Sigmoid colon (tissue), 7 donors: Measurements from ENCODE around the gene IL17C. TPM values are rescaled to one million over a fixed set of nuclear protein-coding genes. Genes with fewer than 3 reads are reported as not detected.

Experiments
- DNase-seq: peaks from one replicate; pipeline ENCODE4 v3.0.0-alpha.2; 2019
- H3K27ac ChIP-seq, 4 donors: fragments of 200-600 bp; sonication (generic); one replicate each; pipeline ENCODE4 v1.5.1; 2016 to 2019; ENCODE audit warnings: mild to moderate bottlenecking in 1 of 4
- H3K27me3 ChIP-seq, 3 donors: fragments of 200-600 bp; sonication (generic); one replicate each; pipeline ENCODE4 v1.5.1; 2019; ENCODE audit warnings: mild to moderate bottlenecking in 1 of 3
- H3K36me3 ChIP-seq, 4 donors: fragments of 200-600 bp; sonication (generic); one replicate each; pipeline ENCODE4 v1.5.1; 2016 to 2019
- H3K4me1 ChIP-seq, 4 donors: fragments of 200-600 bp; sonication (generic); one replicate each; pipeline ENCODE4 v1.5.1; 2017 to 2019
- H3K4me3 ChIP-seq, 4 donors: fragments of 200-600 bp; sonication (generic); one replicate each; pipeline ENCODE4 v1.5.1; 2017 to 2019; ENCODE audit warnings: mild to moderate bottlenecking in 2 of 4, moderate library complexity in 1 of 4
- H3K9me3 ChIP-seq, 4 donors: fragments of 200-600 bp in 3 of 4; sonication (generic) in 3 of 4; one replicate each; pipeline versions ENCODE4 v1.5.1 to v1.6.1; 2013 to 2019
- CTCF ChIP-seq, 4 experiments: fragments of 450-650 bp in 3 of 4; fragments of 200-600 bp in 1 of 4; IDR thresholded peaks; one replicate each; pipeline ENCODE4 v1.5.1; 2016 to 2019; ENCODE audit warnings: antibody characterized with exemption in 4 of 4, mild to moderate bottlenecking in 3 of 4, moderate library complexity in 2 of 4
- EP300 ChIP-seq, 4 donors: sonication (generic); formaldehyde crosslinking; IDR thresholded peaks; one replicate each; pipeline ENCODE4 v1.6.1; 2017; ENCODE audit warnings: antibody characterized with exemption in 4 of 4
- POLR2A ChIP-seq, 2 donors: fragments of 450-650 bp; IDR thresholded peaks; one replicate each; pipeline ENCODE4 v1.6.1; 2016; ENCODE audit warnings: antibody characterized with exemption in 2 of 2, mild to moderate bottlenecking in 2 of 2, moderate library complexity in 2 of 2
- POLR2AphosphoS5 ChIP-seq, 4 donors: sonication (generic); formaldehyde crosslinking; IDR thresholded peaks; one replicate each; pipeline ENCODE4 v1.6.1; 2017; ENCODE audit warnings: antibody characterized with exemption in 4 of 4
- WGBS, 2 donors: extraction: QIAGEN DNeasy Blood & Tissue Kit; methylation state at CpG; one replicate each; pipeline ENCODE4 v1.1.7; 2013; 5-methylcytosine and 5-hydroxymethylcytosine counted together
- intact Hi-C: fragments of 100-400 bp; cut with DNase I; formaldehyde crosslinking; loops from one replicate; pipeline ENCODE4 v1.15.1; 2023
- polyA plus RNA-seq, 3 donors: library from polyadenylated mRNA; stranded (reverse); fragments of 200-250 nt; gene quantifications; one replicate each; pipeline ENCODE4 v1.2.3, GENCODE V29; 2013
- total RNA-seq, 4 donors: library from RNA; depleted of rRNA; stranded (reverse); fragments of >200 nt; gene quantifications; one replicate each; pipeline ENCODE4 v1.1.0, GENCODE V29; 2016
- donor health status: healthy with polysubstance abuse.
- donor health status: Bipolar disorder and iron deficiency.
- donor health status: healthy.

IL17C gene
- total and polyA plus RNA-seq, 7 donors = 0.96 TPM; not detected in 6

GRCh38 chr16:88657371-88657770, 19.0 kb downstream of the IL17C start:
- Histone ChIP-seq H3K27me3 (no peaks in the 10 kb centered on the region), H3K4me1 (peaks cover 0 to 12% (median 5%) of the 10 kb centered on the region in 4 donors), H3K4me3 (no peak overlapping the region), H3K27ac (no peak overlapping the region), H3K36me3 (peaks cover 0 to 59% (median 4%) of the 10 kb centered on the region in 4 donors), H3K9me3 (no peaks in the 10 kb centered on the region)
- 94% methylated on average over 19 of the region's 19 CpGs for WGBS, 2 donors
- intact Hi-C loops = no loop called here
- TF ChIP-seq POLR2A (IDR thresholded peaks at IDR 0.05) (no peak), EP300 (IDR thresholded peaks at IDR 0.05) (no peak), POLR2AphosphoS5 (IDR thresholded peaks at IDR 0.05) (no peak), CTCF (IDR thresholded peaks at IDR 0.05) (no peak)
- DNase-seq = no peak

DNA sequence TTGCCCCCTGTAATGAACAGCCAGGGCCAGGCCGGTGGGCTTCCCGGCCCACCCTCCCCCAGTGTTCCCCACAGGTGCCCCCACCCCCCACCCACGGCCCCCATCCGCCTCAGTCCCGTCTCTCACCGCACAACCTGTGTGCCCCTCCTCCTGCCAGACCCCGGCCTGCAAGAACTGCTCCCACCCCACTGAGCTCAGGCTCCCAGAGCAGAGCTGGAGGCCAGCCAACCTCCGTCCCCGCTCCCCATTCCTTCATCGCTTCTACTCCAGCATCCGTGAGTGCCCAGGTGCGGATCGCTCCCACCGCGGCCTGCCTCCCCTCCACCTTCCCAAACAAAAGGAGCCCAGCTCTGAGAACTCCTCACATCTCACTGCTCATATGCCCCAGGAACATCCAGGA, 20.3 kb downstream of the IL17C start:
- Histone ChIP-seq H3K9me3 (no peaks in the 10 kb centered on the region), H3K36me3 (peaks cover 0 to 45% (median 4%) of the 10 kb centered on the region in 4 donors), H3K27ac (no peak overlapping the region), H3K27me3 (no peaks in the 10 kb centered on the region), H3K4me1 (peaks cover 0 to 15% (median 9%) of the 10 kb centered on the region in 4 donors), H3K4me3 (no peak overlapping the region)
- no peak for DNase-seq
- intact Hi-C loops = no loop called here
- WGBS, 2 donors = 93 to 95% methylated on average over 15 of the region's 15 CpGs
- no peak for TF ChIP-seq POLR2AphosphoS5 (IDR thresholded peaks at IDR 0.05)
- TF ChIP-seq POLR2A (IDR thresholded peaks at IDR 0.05) = no peak
- no peak for TF ChIP-seq CTCF (IDR thresholded peaks at IDR 0.05)
- no peak for TF ChIP-seq EP300 (IDR thresholded peaks at IDR 0.05)

- Histone ChIP-seq H3K36me3 (peaks cover 0 to 41% (median 4%) of the 10 kb centered on the region in 4 donors), H3K9me3 (no peaks in the 10 kb centered on the region), H3K27me3 (no peaks in the 10 kb centered on the region), H3K4me1 (peaks cover 0 to 20% (median 14%) of the 10 kb centered on the region in 4 donors), H3K4me3 (no peak overlapping the region), H3K27ac (no peak overlapping the region)
- WGBS, 2 donors = 92 to 95% methylated on average over 25 of the region's 25 CpGs
- intact Hi-C loops = no loop called here
- DNase-seq = no peak
- TF ChIP-seq EP300 (IDR thresholded peaks at IDR 0.05) (no peak), POLR2A (IDR thresholded peaks at IDR 0.05) (no peak), CTCF (IDR thresholded peaks at IDR 0.05) (no peak), POLR2AphosphoS5 (IDR thresholded peaks at IDR 0.05) (no peak)
These were observed 20.8 kb downstream of the IL17C start for GRCh38 chr16:88659160-88659559.

GRCh38 chr16:88661468-88661867, 23.1 kb downstream of the IL17C start:
- WGBS, 2 donors = 91 to 92% methylated on average over 10 of the region's 10 CpGs
- intact Hi-C loops = no loop called here
- H3K4me1 ChIP-seq = peaks cover 0 to 22% (median 14%) of the 10 kb centered on the region in 4 donors

More at GRCh38 chr16:88661468-88661867, 23.1 kb downstream of the IL17C start:
- no peak for DNase-seq
- Histone ChIP-seq H3K27me3 (no peaks in the 10 kb centered on the region), H3K4me3 (no peak overlapping the region), H3K9me3 (no peaks in the 10 kb centered on the region), H3K36me3 (peaks cover 0 to 18% (median 0%) of the 10 kb centered on the region in 4 donors), H3K27ac (no peak overlapping the region)
- TF ChIP-seq POLR2AphosphoS5 (IDR thresholded peaks at IDR 0.05) (no peak), EP300 (IDR thresholded peaks at IDR 0.05) (no peak), CTCF (IDR thresholded peaks at IDR 0.05) (no peak), POLR2A (IDR thresholded peaks at IDR 0.05) (no peak)
